22Rv1 (cell line): ENCODE results near the gene XPNPEP1.

Experiments
- H3K27ac ChIP-seq: fragments of 450-650 bp; 2 replicates; pipeline ENCODE4 v1.5.1; 2017
- ZFX ChIP-seq: fragments of 450-650 bp; IDR thresholded peaks from 2 replicates; pipeline ENCODE4 v1.6.1; 2017; ENCODE audit warnings: antibody characterized with exemption, borderline replicate concordance
- TF ChIP-seq, protein P1 (sequence below): fragments of 450-650 bp; IDR thresholded peaks from 2 replicates; pipeline ENCODE4 v1.5.1; 2017; ENCODE audit warnings: mild to moderate bottlenecking

The XPNPEP1 gene

DNA sequence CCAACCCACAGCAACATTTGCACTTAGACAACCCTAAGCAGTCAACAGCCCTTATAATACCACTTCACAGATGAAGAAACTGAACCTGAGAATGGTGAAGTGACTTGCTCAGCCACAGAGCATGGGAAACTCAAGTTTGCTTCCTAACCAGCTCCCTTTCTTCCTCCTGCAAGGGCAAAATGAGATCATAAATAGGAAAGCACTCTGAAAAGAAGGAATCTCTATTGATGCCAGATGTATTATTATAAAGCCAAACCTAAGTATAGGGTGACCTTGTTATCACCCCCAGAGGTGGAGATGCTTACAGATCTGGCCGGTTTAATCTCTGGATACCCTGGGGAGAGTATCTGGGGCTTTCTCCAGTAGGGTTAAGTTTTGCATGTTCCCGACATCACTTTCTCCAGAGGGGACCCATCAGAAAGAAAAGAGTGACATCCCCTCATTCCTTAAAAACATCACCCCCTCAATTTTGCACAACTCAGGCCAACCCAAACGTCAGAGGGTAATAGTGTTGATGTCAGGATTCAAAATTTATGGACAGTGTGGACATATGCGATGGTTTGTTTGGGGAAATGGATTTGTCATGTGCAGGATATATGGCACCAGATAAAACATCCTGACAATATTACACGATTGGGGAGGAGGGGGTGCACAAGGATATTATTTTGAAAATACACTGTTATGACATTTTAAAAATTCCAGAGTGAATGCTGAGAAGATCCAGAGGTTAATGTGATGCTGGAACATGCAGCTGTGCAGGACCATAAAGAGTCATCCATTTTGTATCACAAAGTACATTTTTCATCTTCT is 24.0 kb upstream of the XPNPEP1 start:
- TF ChIP-seq, protein P1, sequence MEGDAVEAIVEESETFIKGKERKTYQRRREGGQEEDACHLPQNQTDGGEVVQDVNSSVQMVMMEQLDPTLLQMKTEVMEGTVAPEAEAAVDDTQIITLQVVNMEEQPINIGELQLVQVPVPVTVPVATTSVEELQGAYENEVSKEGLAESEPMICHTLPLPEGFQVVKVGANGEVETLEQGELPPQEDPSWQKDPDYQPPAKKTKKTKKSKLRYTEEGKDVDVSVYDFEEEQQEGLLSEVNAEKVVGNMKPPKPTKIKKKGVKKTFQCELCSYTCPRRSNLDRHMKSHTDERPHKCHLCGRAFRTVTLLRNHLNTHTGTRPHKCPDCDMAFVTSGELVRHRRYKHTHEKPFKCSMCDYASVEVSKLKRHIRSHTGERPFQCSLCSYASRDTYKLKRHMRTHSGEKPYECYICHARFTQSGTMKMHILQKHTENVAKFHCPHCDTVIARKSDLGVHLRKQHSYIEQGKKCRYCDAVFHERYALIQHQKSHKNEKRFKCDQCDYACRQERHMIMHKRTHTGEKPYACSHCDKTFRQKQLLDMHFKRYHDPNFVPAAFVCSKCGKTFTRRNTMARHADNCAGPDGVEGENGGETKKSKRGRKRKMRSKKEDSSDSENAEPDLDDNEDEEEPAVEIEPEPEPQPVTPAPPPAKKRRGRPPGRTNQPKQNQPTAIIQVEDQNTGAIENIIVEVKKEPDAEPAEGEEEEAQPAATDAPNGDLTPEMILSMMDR, result no peak
- no peak for TF ChIP-seq ZFX
- H3K27ac ChIP-seq, result no peak overlapping the region

DNA sequence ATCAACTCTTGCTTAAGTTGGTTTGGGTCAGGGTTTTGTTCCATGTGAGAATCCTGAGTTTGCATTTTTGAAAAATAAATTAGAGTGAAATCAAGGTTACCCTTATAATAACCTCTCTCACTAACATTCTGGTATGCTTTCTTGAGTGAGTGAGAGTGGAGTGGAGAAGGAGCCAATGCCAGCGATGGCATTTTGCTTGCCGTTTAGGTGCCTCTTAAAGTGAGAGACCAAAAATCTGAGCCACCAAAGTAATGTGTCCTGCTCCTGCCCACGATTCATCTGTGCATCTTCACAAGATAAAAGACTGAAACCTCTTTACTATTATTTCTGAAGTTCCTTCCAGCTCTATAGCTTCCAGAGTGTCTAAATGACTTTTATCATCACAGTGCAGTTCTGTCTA is 23.4 kb upstream of the XPNPEP1 start:
- TF ChIP-seq ZFX, result no peak
- TF ChIP-seq, protein P1, result no peak
- no peak overlapping the region for H3K27ac ChIP-seq

DNA sequence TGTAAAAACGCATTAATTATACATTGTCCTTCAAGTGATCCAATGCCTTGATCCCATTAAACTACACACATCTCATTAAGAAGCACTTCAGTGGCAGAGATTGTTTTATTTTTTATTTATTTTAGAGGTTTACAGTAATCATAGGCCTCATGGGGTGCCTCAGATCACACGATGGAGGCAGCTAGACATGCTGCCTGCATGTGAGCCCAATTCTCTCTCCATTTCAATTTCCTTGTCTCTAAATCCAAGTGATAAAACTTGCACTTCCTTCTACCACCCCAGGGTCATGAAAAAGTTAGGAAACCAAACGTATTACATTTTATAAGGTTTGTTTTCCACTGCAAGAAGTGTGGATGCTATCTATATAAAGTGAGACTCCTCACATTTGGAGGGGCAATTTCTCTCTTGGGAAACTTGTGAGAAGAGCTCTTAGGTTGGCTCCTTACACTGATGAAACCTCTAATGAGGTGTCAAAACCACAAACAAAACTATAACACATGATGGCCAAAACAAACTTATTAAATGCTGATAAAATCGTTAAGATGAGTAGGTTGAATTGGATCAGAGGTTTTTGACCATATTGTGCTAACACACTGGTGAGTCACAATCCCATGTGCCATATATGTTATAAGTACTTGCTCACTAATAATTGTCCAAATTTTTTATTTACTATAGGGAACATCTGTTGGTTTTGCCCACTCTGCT is 22.3 kb upstream of the XPNPEP1 start:
- no peak overlapping the region for H3K27ac ChIP-seq
- TF ChIP-seq, protein P1, result no peak
- no peak for TF ChIP-seq ZFX

DNA sequence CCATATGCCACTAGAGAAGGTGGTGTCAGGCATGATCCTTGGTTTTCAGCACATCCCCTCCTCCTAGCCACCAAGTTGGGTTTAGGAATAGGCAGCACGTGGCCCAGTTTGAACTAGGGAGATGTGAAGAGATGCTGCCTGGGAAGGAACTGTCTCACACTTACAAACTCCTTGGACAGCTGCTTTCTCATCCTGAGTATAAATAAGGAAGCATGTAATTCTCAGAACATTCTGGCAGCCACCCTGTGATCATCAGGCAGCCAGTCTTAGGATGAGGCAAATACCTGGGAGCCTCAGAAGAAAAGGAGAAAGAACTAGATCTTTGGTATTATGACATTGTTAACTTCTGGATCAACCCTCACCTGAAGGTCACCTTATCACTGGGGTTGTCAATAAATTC is 21.3 kb upstream of the XPNPEP1 start:
- TF ChIP-seq, protein P1, result no peak
- TF ChIP-seq ZFX, result no peak
- H3K27ac ChIP-seq, result no peak overlapping the region

DNA sequence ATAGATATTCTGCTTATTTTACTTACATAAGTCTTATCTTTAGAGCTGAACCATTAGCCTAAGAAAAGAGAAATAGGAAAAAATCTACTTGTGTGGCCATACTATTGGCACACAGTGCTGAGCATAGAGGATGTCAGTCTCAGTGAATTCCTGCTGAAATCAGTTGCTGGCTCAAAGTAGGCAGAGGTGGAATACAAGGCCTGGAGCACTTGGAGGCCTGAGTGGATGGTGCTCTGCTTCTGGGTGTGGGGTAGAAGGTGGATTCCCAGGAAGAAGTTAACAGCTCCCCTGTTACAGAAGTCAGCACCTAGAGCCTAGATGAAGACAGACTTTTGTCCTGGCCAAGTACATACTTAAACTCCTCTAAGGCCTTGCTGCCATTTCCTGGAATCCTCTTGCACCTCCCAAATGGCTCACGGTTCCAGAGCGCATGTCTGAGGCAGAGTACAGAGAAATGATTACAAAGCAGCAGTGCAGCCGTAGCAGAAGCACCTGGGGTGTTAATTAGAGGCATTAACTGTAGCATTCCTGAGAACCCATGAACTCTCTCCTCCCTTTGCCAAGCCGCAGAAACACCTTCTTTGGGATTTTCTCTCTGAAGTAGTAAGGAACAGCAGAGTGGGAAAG is 18.0 kb upstream of the XPNPEP1 start:
- TF ChIP-seq, protein P1, result no peak
- TF ChIP-seq ZFX, result no peak
- no peak overlapping the region for H3K27ac ChIP-seq

DNA sequence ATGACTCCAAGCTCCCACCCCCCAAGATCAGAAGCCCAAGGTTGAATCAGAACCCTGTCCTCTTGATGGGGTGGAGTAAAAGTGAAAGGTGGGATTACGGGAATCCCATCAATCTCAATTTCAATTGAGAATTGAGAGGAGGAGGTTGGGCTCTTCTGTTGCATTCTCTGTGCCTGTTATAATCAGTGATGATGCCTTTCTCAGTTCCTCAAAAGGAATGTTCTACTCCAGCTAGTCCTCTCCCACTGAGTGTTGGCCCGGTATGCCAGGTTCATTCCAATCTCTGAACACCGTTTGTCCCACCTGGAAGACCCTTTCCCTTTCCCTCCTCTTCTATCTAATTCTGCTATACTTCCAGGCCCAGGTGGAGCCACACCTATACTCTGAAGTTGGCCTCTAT is 17.2 kb upstream of the XPNPEP1 start:
- TF ChIP-seq ZFX, result no peak
- TF ChIP-seq, protein P1, result no peak
- H3K27ac ChIP-seq, result no peak overlapping the region
